Neuron (in vitro differentiated cells): ENCODE measurements around the gene TCF4.

Experiments
- H2AFZ ChIP-seq: one replicate; pipeline ENCODE4 v1.6.1; 2013; ENCODE audit warnings: low read depth, mild to moderate bottlenecking, inconsistent platforms, low read length, moderate library complexity
- H3K27me3 ChIP-seq: one replicate; pipeline ENCODE4 v1.6.1; 2013; ENCODE audit warnings: low read length; ENCODE audit not compliant: insufficient read depth
- H3K36me3 ChIP-seq: one replicate; pipeline ENCODE4 v1.6.1; 2013; ENCODE audit warnings: low read length; ENCODE audit not compliant: insufficient read depth
- H3K4me1 ChIP-seq: one replicate; pipeline ENCODE4 v1.6.1; 2013; ENCODE audit warnings: low read length; ENCODE audit not compliant: insufficient read depth
- H3K4me3 ChIP-seq: 2 replicates; pipeline ENCODE4 v1.5.1; 2013; ENCODE audit warnings: mild to moderate bottlenecking, low read length, moderate library complexity
- H3K9me3 ChIP-seq: one replicate; pipeline ENCODE4 v1.6.1; 2013; ENCODE audit warnings: low read length

TCF4 gene

DNA sequence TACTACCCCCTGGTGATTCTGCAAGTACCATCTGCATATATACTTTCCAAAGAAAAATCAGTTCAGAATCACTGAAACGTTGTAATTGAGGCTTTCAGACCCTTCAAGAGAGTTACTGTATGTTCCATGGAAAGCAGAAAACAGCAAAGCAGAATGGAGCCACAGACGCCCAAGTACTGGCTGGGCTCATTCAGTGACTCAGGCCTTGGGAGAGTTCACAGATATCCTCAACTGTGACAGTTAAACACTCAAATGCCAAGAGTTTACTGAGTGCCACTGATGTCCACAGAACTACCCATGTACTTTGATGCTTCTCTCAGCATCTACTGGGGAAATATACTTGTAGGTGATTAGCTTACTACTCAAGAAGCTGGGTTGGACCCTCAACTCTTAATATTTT is 303.4 kb downstream of the TCF4 start:
- no peaks in the 10 kb centered on the region for H3K27me3 ChIP-seq
- no peak overlapping the region for H2AFZ ChIP-seq
- H3K4me3 ChIP-seq, result no peak overlapping the region
- H3K36me3 ChIP-seq, result peaks cover 2% of the 10 kb centered on the region
- no peaks in the 10 kb centered on the region for H3K9me3 ChIP-seq
- peaks cover 2% of the 10 kb centered on the region for H3K4me1 ChIP-seq

- H3K36me3 ChIP-seq, result peaks cover 5% of the 10 kb centered on the region
- no peaks in the 10 kb centered on the region for H3K27me3 ChIP-seq
- H3K4me1 ChIP-seq, result peaks cover 2% of the 10 kb centered on the region
- no peaks in the 10 kb centered on the region for H3K9me3 ChIP-seq
- no peak overlapping the region for H2AFZ ChIP-seq
- no peak overlapping the region for H3K4me3 ChIP-seq
Measured at GRCh38 chr18:55283309-55283708, 304.7 kb downstream of the TCF4 start.

DNA sequence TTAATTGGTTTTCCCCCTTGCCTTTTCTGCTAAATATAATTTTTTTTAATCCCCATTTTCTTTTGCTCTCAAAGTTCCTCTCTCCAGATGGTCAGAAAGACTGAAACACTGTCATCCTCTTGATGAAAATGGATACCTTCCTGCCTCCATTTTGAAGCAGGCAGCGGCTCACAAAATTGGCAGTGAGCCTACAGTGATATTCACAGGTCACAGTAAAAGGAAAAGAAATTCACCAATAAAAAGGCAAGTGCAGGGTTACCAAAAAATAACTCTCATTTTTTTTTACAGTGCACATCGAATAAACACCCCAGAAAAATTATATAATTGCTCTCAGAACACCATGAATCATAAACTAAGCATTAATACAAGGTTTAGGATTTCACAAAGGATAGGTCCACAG is 307.5 kb downstream of the TCF4 start:
- no peaks in the 10 kb centered on the region for H3K27me3 ChIP-seq
- peaks cover 3% of the 10 kb centered on the region for H3K4me1 ChIP-seq
- H2AFZ ChIP-seq, result no peak overlapping the region
- H3K9me3 ChIP-seq, result peaks cover 2% of the 10 kb centered on the region
- H3K4me3 ChIP-seq, result no peak overlapping the region
- H3K36me3 ChIP-seq, result peaks cover 13% of the 10 kb centered on the region

GRCh38 chr18:55275039-55275901 is 312.7 kb downstream of the TCF4 start:
- Histone ChIP-seq H3K9me3 (peaks cover 2% of the 10 kb centered on the region), H3K4me3 (no peak overlapping the region), H3K36me3 (peaks cover 48% of the 10 kb centered on the region), H3K4me1 (peaks cover 5% of the 10 kb centered on the region), H2AFZ (no peak overlapping the region), H3K27me3 (no peaks in the 10 kb centered on the region)

DNA sequence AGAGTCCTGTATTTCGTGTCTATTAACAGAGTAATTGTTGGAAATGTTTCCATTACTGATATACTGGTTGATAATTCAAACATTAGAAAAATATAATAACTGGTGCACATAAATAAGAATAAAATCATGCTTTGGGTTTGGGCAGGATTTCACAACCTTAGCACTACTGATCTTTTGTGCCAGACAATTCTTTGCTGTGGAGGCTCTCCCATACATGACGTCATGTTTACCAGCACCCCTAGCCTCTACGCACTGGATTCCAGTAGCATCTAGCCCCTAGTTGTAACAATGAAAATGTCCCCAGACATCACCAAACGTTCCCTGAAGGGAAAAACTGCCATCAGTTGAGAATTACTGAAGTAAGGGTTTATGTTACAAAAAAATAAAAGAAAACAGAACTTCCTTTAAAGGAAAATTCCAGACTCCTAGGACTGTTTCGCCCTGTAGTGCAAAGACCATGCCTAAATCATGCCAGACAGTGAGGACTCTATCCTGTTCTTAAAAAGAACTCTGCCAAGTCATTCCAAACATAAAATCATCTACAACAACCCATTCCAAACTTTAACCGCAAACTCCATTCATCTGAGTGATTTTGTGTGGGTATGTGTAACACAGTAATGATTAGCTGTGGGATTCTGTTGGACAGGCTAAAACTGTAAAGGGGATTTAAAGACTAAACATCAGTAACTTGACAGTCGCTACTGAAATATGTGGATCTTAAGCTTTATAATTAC is 315.3 kb downstream of the TCF4 start:
- H3K4me3 ChIP-seq, result no peak overlapping the region
- peaks cover 58% of the 10 kb centered on the region for H3K36me3 ChIP-seq
- no peaks in the 10 kb centered on the region for H3K9me3 ChIP-seq
- H3K4me1 ChIP-seq, result peaks cover 5% of the 10 kb centered on the region
- H2AFZ ChIP-seq, result no peak overlapping the region
- H3K27me3 ChIP-seq, result no peaks in the 10 kb centered on the region

GRCh38 chr18:55269622-55270021 is 318.4 kb downstream of the TCF4 start:
- H2AFZ ChIP-seq, result no peak overlapping the region
- peaks cover 72% of the 10 kb centered on the region for H3K36me3 ChIP-seq
- no peak overlapping the region for H3K4me3 ChIP-seq
- H3K4me1 ChIP-seq, result peaks cover 8% of the 10 kb centered on the region
- no peaks in the 10 kb centered on the region for H3K27me3 ChIP-seq
- H3K9me3 ChIP-seq, result no peaks in the 10 kb centered on the region

GRCh38 chr18:55268628-55269275 is 319.2 kb downstream of the TCF4 start:
- H3K4me3 ChIP-seq, result no peak overlapping the region
- H3K9me3 ChIP-seq, result no peaks in the 10 kb centered on the region
- peaks cover 13% of the 10 kb centered on the region for H3K4me1 ChIP-seq
- H3K36me3 ChIP-seq, result peaks cover 63% of the 10 kb centered on the region
- no peaks in the 10 kb centered on the region for H3K27me3 ChIP-seq
- no peak overlapping the region for H2AFZ ChIP-seq

DNA sequence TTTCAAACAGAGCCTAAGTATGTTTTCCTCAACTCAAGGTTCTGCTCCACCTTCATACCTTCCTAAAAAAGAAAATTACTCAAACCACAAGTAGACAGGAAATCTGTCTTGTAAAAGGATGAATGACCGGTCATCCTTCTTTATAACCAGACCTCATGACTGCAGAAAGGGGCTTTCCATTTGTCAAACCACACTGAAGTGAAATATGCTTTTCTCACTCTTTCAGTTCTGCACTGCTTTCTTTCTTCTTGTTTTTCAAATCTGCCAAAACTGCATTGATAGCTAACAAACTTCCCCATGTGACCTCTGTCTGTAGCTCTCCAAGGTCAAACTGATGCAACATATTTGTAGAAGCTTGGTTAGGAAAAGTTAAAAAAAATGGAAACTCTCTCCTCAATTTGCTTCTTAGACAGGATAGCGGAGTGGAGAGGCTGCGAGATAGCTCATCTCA is 319.8 kb downstream of the TCF4 start:
- Histone ChIP-seq H3K27me3 (no peaks in the 10 kb centered on the region), H3K4me1 (peaks cover 13% of the 10 kb centered on the region), H3K9me3 (no peaks in the 10 kb centered on the region), H2AFZ (no peak overlapping the region), H3K4me3 (no peak overlapping the region), H3K36me3 (peaks cover 61% of the 10 kb centered on the region)

- Histone ChIP-seq H3K27me3 (no peaks in the 10 kb centered on the region), H3K9me3 (no peaks in the 10 kb centered on the region), H2AFZ (no peak overlapping the region), H3K4me3 (no peak overlapping the region), H3K36me3 (peaks cover 55% of the 10 kb centered on the region), H3K4me1 (peaks cover 13% of the 10 kb centered on the region)
Measured at GRCh38 chr18:55266981-55267380, 321.0 kb downstream of the TCF4 start.

DNA sequence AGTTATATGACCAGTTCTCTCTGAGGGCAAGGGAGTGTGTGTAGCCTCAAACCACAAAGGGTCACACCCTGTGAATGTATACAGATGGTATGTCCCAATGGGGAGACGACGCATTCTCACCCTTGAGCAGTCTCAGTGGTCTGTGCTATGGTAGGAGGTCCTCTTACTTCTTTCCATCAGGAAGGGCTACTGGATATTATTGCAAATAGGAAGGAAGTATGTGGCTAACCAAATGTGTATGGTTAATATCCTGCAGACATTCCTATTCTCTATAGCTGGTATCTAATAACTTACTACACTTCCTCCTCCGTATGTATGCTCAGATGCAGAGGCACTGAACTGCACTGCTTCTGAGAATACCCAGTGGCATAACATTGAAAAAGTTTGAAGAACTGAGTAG is 322.0 kb downstream of the TCF4 start:
- H3K36me3 ChIP-seq, result peaks cover 54% of the 10 kb centered on the region
- H3K4me3 ChIP-seq, result no peak overlapping the region
- no peaks in the 10 kb centered on the region for H3K27me3 ChIP-seq
- H3K4me1 ChIP-seq, result peaks cover 13% of the 10 kb centered on the region
- no peaks in the 10 kb centered on the region for H3K9me3 ChIP-seq
- no peak overlapping the region for H2AFZ ChIP-seq

GRCh38 chr18:55265130-55265675 is 322.8 kb downstream of the TCF4 start:
- no peak overlapping the region for H3K4me3 ChIP-seq
- no peaks in the 10 kb centered on the region for H3K27me3 ChIP-seq
- peaks cover 58% of the 10 kb centered on the region for H3K36me3 ChIP-seq
- peaks cover 13% of the 10 kb centered on the region for H3K4me1 ChIP-seq
- H3K9me3 ChIP-seq, result no peaks in the 10 kb centered on the region
- H2AFZ ChIP-seq, result no peak overlapping the region

DNA sequence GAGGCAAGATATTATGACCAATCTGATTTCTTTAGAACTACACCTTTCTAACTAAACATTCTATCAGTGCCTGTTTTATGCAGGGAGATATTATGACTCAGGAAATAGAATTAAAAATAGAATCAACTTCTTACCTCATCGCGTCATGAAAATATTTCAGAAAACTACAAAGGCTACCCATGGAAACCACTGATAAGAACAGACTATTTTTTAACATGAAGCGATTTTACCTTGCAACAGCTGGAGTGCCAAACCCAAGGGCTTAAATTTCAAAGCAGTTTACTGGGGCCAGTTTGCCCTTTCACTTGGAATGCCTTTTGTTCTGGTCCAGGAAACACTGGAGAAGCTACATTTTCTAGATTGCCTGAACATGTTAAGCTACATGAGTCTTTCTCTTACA is 323.9 kb downstream of the TCF4 start:
- H2AFZ ChIP-seq, result no peak overlapping the region
- H3K9me3 ChIP-seq, result no peaks in the 10 kb centered on the region
- no peaks in the 10 kb centered on the region for H3K27me3 ChIP-seq
- peaks cover 60% of the 10 kb centered on the region for H3K36me3 ChIP-seq
- H3K4me3 ChIP-seq, result no peak overlapping the region
- H3K4me1 ChIP-seq, result peaks cover 13% of the 10 kb centered on the region
